GM23338 (cell line): ENCODE results near the gene TRABD2A. TPM values are rescaled to one million over a fixed set of nuclear protein-coding genes. Genes with fewer than 3 reads are reported as not detected.

ENCODE experiments used
- ATAC-seq: fragments of 200-7000 bp; cut with Tn5 transposase; 3 replicates; pipeline ENCODE4 v1.9.1; 2020
- DNase-seq: peaks from one replicate; pipeline ENCODE4 v3.0.0-alpha.2; 2015; ENCODE audit warnings: low spot score
- H2AFZ ChIP-seq: fragments of 200-600 bp; sonication (generic); 2 replicates; pipeline ENCODE4 v1.8.0; 2016; ENCODE audit warnings: antibody characterized with exemption, mild to moderate bottlenecking, moderate library complexity
- H3F3A ChIP-seq: fragments of 200-600 bp; sonication (generic); replicated peaks from 2 replicates; pipeline ENCODE4 v1.8.0; 2017; ENCODE audit warnings: antibody characterized with exemption, mixed run types, low read depth
- H3K27ac ChIP-seq: fragments of 200-600 bp; sonication (generic); 2 replicates; pipeline ENCODE4 v1.6.1; 2016; ENCODE audit warnings: low read depth
- H3K27me3 ChIP-seq: fragments of 200-600 bp; sonication (generic); 2 replicates; pipeline ENCODE4 v1.8.0; 2016; ENCODE audit warnings: mild to moderate bottlenecking, mixed run types, moderate library complexity; ENCODE audit not compliant: insufficient read depth
- H3K36me3 ChIP-seq: fragments of 200-600 bp; sonication (generic); 2 replicates; pipeline ENCODE4 v1.8.0; 2016; ENCODE audit warnings: mild to moderate bottlenecking; ENCODE audit not compliant: insufficient read depth
- H3K4me1 ChIP-seq: fragments of 200-600 bp; sonication (generic); 2 replicates; pipeline ENCODE4 v1.8.0; 2016; ENCODE audit warnings: mild to moderate bottlenecking, moderate library complexity; ENCODE audit not compliant: insufficient read depth
- H3K4me2 ChIP-seq: fragments of 200-600 bp; sonication (generic); 2 replicates; pipeline ENCODE4 v1.7.1; 2017; ENCODE audit warnings: mixed run types
- H3K4me3 ChIP-seq: fragments of 200-600 bp; sonication (generic); 2 replicates; pipeline ENCODE4 v1.6.1; 2016; ENCODE audit warnings: mixed run types
- H3K79me2 ChIP-seq: fragments of 200-600 bp; sonication (generic); replicated peaks from 2 replicates; pipeline ENCODE4 v1.8.0; 2017; ENCODE audit warnings: mild to moderate bottlenecking; ENCODE audit not compliant: insufficient read depth
- H3K9me2 ChIP-seq: fragments of 200-600 bp; sonication (generic); 2 replicates; pipeline ENCODE4 v1.8.0; 2017; ENCODE audit not compliant: insufficient read depth
- H4K20me1 ChIP-seq: fragments of 200-600 bp; sonication (generic); replicated peaks from 2 replicates; pipeline ENCODE4 v1.8.0; 2017; ENCODE audit warnings: mild to moderate bottlenecking; ENCODE audit not compliant: insufficient read depth
- H3K27ac Mint-ChIP-seq: 2 replicates; pipeline ENCODE4 v1.8.0; 2020; ENCODE audit warnings: inconsistent platforms, mild to moderate bottlenecking, moderate library complexity, mixed read lengths
- H3K27me3 Mint-ChIP-seq: 3 replicates; pipeline ENCODE4 v1.8.0; 2022; ENCODE audit warnings: low read depth, mild to moderate bottlenecking, moderate library complexity, mixed read lengths, inconsistent platforms; ENCODE audit not compliant: insufficient read depth, poor library complexity
- H3K36me3 Mint-ChIP-seq: 3 replicates; pipeline ENCODE4 v1.8.0; 2021; ENCODE audit warnings: low read depth, mild to moderate bottlenecking, inconsistent platforms, moderate library complexity, mixed read lengths
- H3K4me1 Mint-ChIP-seq: 3 replicates; pipeline ENCODE4 v1.8.0; 2020; ENCODE audit warnings: mild to moderate bottlenecking, inconsistent platforms, mixed read lengths
- H3K4me3 Mint-ChIP-seq: 3 replicates; pipeline ENCODE4 v1.8.0; 2021; ENCODE audit warnings: moderate library complexity, mild to moderate bottlenecking, inconsistent platforms, mixed read lengths
- H3K9me3 Mint-ChIP-seq: 3 replicates; pipeline ENCODE4 v1.8.0; 2020; ENCODE audit warnings: moderate library complexity, mild to moderate bottlenecking, inconsistent platforms, mixed read lengths
- CREB1 ChIP-seq: fragments of 250-450 bp; sonication (Bioruptor Pico); IDR thresholded peaks from 2 replicates; pipeline ENCODE4 v1.5.0; 2020; ENCODE audit warnings: low read depth, mild to moderate bottlenecking, moderate library complexity
- EZH2 ChIP-seq: fragments of 200-600 bp; sonication (generic); IDR thresholded peaks from one replicate; pipeline ENCODE4 v1.8.0; 2017; ENCODE audit warnings: antibody characterized with exemption, mild to moderate bottlenecking, low read depth; ENCODE audit not compliant: unreplicated experiment
- JUNB ChIP-seq: IDR thresholded peaks from one replicate; pipeline ENCODE4 v1.6.1; 2016; ENCODE audit warnings: antibody characterized with exemption; ENCODE audit not compliant: unreplicated experiment
- STAT1 ChIP-seq: IDR thresholded peaks from one replicate; pipeline ENCODE4 v1.6.1; 2016; ENCODE audit warnings: antibody characterized with exemption; ENCODE audit not compliant: unreplicated experiment
- ZNF114 ChIP-seq: fragments of 250-450 bp; sonication (Bioruptor Pico); IDR thresholded peaks from 2 replicates; pipeline ENCODE4 v1.5.0; 2020; ENCODE audit warnings: mild to moderate bottlenecking, moderate library complexity
- polyA plus RNA-seq: library from polyadenylated mRNA; unstranded; fragments of >200 nt; fragmentation: Nextera tagmentation; extraction: Ambion mirVana; gene quantifications from 2 replicates; pipeline ENCODE4 v1.2.1, GENCODE V29; 2016
- total RNA-seq: library from RNA; depleted of rRNA; stranded (reverse); fragments of >200 nt; shearing (Covaris generic); gene quantifications from 2 replicates; pipeline ENCODE4 v1.2.3, GENCODE V29; 2014
- TF ChIP-seq, protein P1 (sequence below): fragments of 250-450 bp; sonication (Bioruptor Pico); IDR thresholded peaks from 2 replicates; pipeline ENCODE4 v1.5.0; 2020; ENCODE audit warnings: mild to moderate bottlenecking, moderate library complexity
- TF ChIP-seq, protein P2 (sequence below): IDR thresholded peaks from 2 replicates; pipeline ENCODE4 v1.6.1; 2016; ENCODE audit warnings: antibody characterized with exemption

The TRABD2A gene
- total and polyA plus RNA-seq, 2 experiments from 2014 or later = 5.5 to 12.1 TPM

DNA sequence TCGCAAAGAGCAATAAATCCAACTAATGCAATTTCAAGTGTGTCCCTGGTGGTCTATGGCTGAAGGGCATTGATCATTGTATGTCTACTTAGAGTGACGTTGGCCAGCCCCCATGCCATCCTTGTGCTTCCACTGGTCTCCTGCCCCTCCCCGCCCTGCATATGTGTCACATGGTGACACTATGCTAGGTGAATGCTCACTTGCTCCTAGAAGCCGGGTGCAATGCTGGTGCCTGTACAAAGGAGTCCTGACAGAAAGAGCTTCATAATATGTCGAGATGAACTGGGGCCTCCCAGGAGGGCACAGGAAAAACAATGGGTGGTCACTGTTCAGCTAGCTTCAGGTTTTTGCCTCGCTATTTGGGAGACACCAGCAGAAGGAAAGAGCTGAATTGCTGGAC, 5.9 kb upstream of the TRABD2A start:
- no peak overlapping the region for H3K27ac ChIP-seq
- Mint-ChIP-seq H3K27ac (no peak overlapping the region), H3K4me3 (no peak overlapping the region), H3K4me1 (no peaks in the 10 kb centered on the region; the same call in 1 of the 3 replicates), H3K27me3 (peaks cover 18% of the 10 kb centered on the region), H3K9me3 (no peaks in the 10 kb centered on the region), H3K36me3 (no peaks in the 10 kb centered on the region)
- no peaks in the 10 kb centered on the region for H3K36me3 ChIP-seq
- DNase-seq = no peak
- no peaks in the 10 kb centered on the region; the same call in 1 of the 2 replicates for H3K4me1 ChIP-seq
- ATAC-seq = no peak
- no peak overlapping the region for H3K4me2 ChIP-seq
- peaks cover 25% of the 10 kb centered on the region for H3K27me3 ChIP-seq
- no peaks in the 10 kb centered on the region for H4K20me1 ChIP-seq
- H3K9me2 ChIP-seq = no peaks in the 10 kb centered on the region
- TF ChIP-seq STAT1 = no peak
- TF ChIP-seq EZH2 = no peak
- no peak for TF ChIP-seq ZNF114
- no peak for TF ChIP-seq JUNB
- no peak for TF ChIP-seq CREB1 (CRISPR knock-in tag)
- H3K79me2 ChIP-seq = no peaks in the 10 kb centered on the region
- no peak overlapping the region for H3K4me3 ChIP-seq
- 0 out of 2 replicates have a peak, but pooled peaks cover 3% of the 10 kb centered on the region for H3F3A ChIP-seq
- no peak overlapping the region for H2AFZ ChIP-seq

DNA sequence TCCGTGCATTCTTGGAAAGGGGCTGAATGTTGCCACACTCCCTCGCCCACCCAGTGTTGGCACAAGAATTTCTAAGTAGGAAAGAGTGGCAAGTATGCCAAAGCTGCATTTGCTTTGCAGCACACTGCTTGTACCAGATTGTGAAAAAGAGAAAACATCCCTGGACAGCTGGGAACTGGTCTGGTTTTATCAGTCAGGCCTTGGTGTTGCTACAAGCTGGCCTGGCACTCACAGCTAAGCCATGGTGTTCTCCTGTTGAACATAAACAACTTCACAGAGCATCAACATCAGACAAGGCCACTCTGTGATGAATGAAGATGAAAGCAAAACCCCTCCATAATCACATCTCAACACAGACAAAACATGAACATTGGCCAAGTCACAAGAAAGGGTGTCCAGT, 4.2 kb upstream of the TRABD2A start:
- peaks cover 41% of the 10 kb centered on the region for H3K27me3 ChIP-seq
- no peaks in the 10 kb centered on the region for H3K36me3 Mint-ChIP-seq
- no peak for DNase-seq

More for the DNA sequence above, 4.2 kb upstream of the TRABD2A start:
- TF ChIP-seq, protein P1, sequence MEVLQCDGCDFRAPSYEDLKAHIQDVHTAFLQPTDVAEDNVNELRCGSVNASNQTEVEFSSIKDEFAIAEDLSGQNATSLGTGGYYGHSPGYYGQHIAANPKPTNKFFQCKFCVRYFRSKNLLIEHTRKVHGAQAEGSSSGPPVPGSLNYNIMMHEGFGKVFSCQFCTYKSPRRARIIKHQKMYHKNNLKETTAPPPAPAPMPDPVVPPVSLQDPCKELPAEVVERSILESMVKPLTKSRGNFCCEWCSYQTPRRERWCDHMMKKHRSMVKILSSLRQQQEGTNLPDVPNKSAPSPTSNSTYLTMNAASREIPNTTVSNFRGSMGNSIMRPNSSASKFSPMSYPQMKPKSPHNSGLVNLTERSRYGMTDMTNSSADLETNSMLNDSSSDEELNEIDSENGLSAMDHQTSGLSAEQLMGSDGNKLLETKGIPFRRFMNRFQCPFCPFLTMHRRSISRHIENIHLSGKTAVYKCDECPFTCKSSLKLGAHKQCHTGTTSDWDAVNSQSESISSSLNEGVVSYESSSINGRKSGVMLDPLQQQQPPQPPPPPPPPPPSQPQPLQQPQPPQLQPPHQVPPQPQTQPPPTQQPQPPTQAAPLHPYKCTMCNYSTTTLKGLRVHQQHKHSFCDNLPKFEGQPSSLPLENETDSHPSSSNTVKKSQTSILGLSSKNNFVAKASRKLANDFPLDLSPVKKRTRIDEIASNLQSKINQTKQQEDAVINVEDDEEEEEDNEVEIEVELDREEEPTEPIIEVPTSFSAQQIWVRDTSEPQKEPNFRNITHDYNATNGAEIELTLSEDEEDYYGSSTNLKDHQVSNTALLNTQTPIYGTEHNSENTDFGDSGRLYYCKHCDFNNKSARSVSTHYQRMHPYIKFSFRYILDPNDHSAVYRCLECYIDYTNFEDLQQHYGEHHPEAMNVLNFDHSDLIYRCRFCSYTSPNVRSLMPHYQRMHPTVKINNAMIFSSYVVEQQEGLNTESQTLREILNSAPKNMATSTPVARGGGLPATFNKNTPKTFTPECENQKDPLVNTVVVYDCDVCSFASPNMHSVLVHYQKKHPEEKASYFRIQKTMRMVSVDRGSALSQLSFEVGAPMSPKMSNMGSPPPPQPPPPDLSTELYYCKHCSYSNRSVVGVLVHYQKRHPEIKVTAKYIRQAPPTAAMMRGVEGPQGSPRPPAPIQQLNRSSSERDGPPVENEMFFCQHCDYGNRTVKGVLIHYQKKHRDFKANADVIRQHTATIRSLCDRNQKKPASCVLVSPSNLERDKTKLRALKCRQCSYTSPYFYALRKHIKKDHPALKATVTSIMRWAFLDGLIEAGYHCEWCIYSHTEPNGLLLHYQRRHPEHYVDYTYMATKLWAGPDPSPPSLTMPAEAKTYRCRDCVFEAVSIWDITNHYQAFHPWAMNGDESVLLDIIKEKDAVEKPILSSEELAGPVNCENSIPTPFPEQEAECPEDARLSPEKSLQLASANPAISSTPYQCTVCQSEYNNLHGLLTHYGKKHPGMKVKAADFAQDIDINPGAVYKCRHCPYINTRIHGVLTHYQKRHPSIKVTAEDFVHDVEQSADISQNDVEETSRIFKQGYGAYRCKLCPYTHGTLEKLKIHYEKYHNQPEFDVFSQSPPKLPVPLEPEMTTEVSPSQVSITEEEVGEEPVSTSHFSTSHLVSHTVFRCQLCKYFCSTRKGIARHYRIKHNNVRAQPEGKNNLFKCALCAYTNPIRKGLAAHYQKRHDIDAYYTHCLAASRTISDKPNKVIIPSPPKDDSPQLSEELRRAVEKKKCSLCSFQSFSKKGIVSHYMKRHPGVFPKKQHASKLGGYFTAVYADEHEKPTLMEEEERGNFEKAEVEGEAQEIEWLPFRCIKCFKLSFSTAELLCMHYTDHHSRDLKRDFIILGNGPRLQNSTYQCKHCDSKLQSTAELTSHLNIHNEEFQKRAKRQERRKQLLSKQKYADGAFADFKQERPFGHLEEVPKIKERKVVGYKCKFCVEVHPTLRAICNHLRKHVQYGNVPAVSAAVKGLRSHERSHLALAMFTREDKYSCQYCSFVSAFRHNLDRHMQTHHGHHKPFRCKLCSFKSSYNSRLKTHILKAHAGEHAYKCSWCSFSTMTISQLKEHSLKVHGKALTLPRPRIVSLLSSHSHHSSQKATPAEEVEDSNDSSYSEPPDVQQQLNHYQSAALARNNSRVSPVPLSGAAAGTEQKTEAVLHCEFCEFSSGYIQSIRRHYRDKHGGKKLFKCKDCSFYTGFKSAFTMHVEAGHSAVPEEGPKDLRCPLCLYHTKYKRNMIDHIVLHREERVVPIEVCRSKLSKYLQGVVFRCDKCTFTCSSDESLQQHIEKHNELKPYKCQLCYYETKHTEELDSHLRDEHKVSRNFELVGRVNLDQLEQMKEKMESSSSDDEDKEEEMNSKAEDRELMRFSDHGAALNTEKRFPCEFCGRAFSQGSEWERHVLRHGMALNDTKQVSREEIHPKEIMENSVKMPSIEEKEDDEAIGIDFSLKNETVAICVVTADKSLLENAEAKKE (CRISPR knock-in tag) = no peak
- TF ChIP-seq, protein P2, sequence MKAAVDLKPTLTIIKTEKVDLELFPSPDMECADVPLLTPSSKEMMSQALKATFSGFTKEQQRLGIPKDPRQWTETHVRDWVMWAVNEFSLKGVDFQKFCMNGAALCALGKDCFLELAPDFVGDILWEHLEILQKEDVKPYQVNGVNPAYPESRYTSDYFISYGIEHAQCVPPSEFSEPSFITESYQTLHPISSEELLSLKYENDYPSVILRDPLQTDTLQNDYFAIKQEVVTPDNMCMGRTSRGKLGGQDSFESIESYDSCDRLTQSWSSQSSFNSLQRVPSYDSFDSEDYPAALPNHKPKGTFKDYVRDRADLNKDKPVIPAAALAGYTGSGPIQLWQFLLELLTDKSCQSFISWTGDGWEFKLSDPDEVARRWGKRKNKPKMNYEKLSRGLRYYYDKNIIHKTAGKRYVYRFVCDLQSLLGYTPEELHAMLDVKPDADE = no peak
- no peak for TF ChIP-seq CREB1 (CRISPR knock-in tag)
- TF ChIP-seq EZH2 = no peak
- Mint-ChIP-seq H3K4me1 (peaks cover 5% of the 10 kb centered on the region; the same call in 2 of the 3 replicates), H3K27ac (no peak overlapping the region), H3K27me3 (peaks cover 33% of the 10 kb centered on the region), H3K9me3 (no peaks in the 10 kb centered on the region), H3K4me3 (no peak overlapping the region)
- no peak overlapping the region for H3K4me3 ChIP-seq
- no peaks in the 10 kb centered on the region for H3K79me2 ChIP-seq
- 0 out of 2 replicates have a peak, but pooled peaks cover 4% of the 10 kb centered on the region for H3F3A ChIP-seq
- no peak overlapping the region for H3K4me2 ChIP-seq
- no peak for ATAC-seq
- no peak overlapping the region for H3K27ac ChIP-seq
- no peaks in the 10 kb centered on the region; the same call in 1 of the 2 replicates for H3K4me1 ChIP-seq
- H3K36me3 ChIP-seq = no peaks in the 10 kb centered on the region
- H2AFZ ChIP-seq = no peak overlapping the region
- no peaks in the 10 kb centered on the region for H3K9me2 ChIP-seq
- no peaks in the 10 kb centered on the region for H4K20me1 ChIP-seq
